HepG2 (cell line): ENCODE data around the gene ERCC2. TPM values are rescaled to one million over a fixed set of nuclear protein-coding genes. Genes with fewer than 3 reads are reported as not detected.

Source experiments
- ARID3A ChIP-seq: IDR thresholded peaks from 2 replicates; pipeline ENCODE4 v1.6.1; 2012; ENCODE audit warnings: low read depth, low read length, improper control_type of control experiment
- KLF9 ChIP-seq: IDR thresholded peaks from 2 replicates; pipeline ENCODE4 v1.6.1; 2016; ENCODE audit warnings: low read depth
- RXRA ChIP-seq: sonication (generic); formaldehyde crosslinking; IDR thresholded peaks from 2 replicates; pipeline ENCODE4 v1.5.1; 2020; ENCODE audit warnings: missing genetic modification reagents
- ZBTB40 ChIP-seq, 2 experiments: fragments of 450-650 bp in 1 of 2; sonication (generic) in 1 of 2; formaldehyde crosslinking in 1 of 2; IDR thresholded peaks; 2 replicates each; pipeline versions ENCODE4 v1.6.1 to v1.8.0; 2016 to 2022; ENCODE audit warnings: antibody characterized with exemption in 1 of 2, mild to moderate bottlenecking in 1 of 2, missing genetic modification reagents in 1 of 2
- ZNF782 ChIP-seq: sonication (generic); formaldehyde crosslinking; IDR thresholded peaks from 2 replicates; pipeline ENCODE4 v1.4.0; 2020; ENCODE audit warnings: missing genetic modification reagents, mild to moderate bottlenecking, borderline replicate concordance
- polyA plus RNA-seq, 8 experiments: library from polyadenylated mRNA; depleted of rRNA in 3 of 8; stranded (reverse) in 7 of 8; unstranded in 1 of 8; fragments of >200 nt; fragmentation: Illumina TruSeq in 4 of 8; extraction: Trizol in 4 of 8; gene quantifications; 2 replicates each; pipeline versions ENCODE4 v1.2.1 to v1.2.3, GENCODE V29; 2011 to 2016; ENCODE audit warnings: low read depth in 4 of 8, missing spikeins in 1 of 8, mixed read lengths in 1 of 8; ENCODE audit not compliant: insufficient read depth in 1 of 8
- total RNA-seq, 5 experiments: library from RNA; depleted of rRNA; stranded (reverse); fragments of >200 nt; fragmentation: Illumina TruSeq; extraction: Trizol; gene quantifications; 2 replicates each; pipeline ENCODE4 v1.2.3, GENCODE V29; 2016; ENCODE audit warnings: low read depth in 1 of 5

The ERCC2 gene
- total and polyA plus RNA-seq, 2 of the 13 experiments (the other 11 are each of a cell fraction or from before 2014, with no cell fraction given) = 25.4 to 49.2 TPM

- TF ChIP-seq ZBTB40 (IDR thresholded peaks at IDR 0.05) (no peak), ZBTB40 (CRISPR knock-in tag; IDR thresholded peaks at IDR 0.05) (no peak), ZNF782 (CRISPR knock-in tag) (no peak), KLF9 (no peak), RXRA (CRISPR knock-in tag) (no peak), ARID3A (no peak)
- TF ChIP-seq, all 625 proteins: peak for 4
These were observed 42.8 kb downstream of the ERCC2 start (continued) for GRCh38 chr19:45327404-45328143.
